GM19397 (cell line): ENCODE measurements around the gene RPGRIP1L.

Experiments
- ATAC-seq: cut with Tn5 transposase; IDR thresholded peaks from one replicate; pipeline ENCODE4 v1.9.1; 2021; ENCODE audit warnings: mild to moderate bottlenecking, moderate library complexity; ENCODE audit not compliant: unreplicated experiment

Gene RPGRIP1L

GRCh38 chr16:53608094-53608493, 95.6 kb downstream of the RPGRIP1L start:
- ATAC-seq, result no peak

GRCh38 chr16:53605831-53606400, 97.7 kb downstream of the RPGRIP1L start:
- ATAC-seq, result no peak

GRCh38 chr16:53605356-53605755, 98.3 kb downstream of the RPGRIP1L start:
- ATAC-seq, result no peak

- ATAC-seq, result no peak
Measured at GRCh38 chr16:53601961-53602360, 101.7 kb downstream of the RPGRIP1L start.

- no peak for ATAC-seq
Measured at GRCh38 chr16:53600616-53601015, 103.0 kb downstream of the RPGRIP1L start.

GRCh38 chr16:53600126-53600525, 103.5 kb downstream of the RPGRIP1L start:
- ATAC-seq, result no peak

GRCh38 chr16:53599548-53599947, 104.1 kb downstream of the RPGRIP1L start:
- no peak for ATAC-seq

- ATAC-seq, result no peak
Measured at GRCh38 chr16:53598511-53599275, 105.0 kb downstream of the RPGRIP1L start.

GRCh38 chr16:53597776-53598175, 105.9 kb downstream of the RPGRIP1L start:
- no peak for ATAC-seq

- ATAC-seq, result no peak
Measured at GRCh38 chr16:53588081-53588648, 115.5 kb downstream of the RPGRIP1L start.

GRCh38 chr16:53583401-53583800, 120.3 kb downstream of the RPGRIP1L start:
- no peak for ATAC-seq

- ATAC-seq, result no peak
Measured at GRCh38 chr16:53581784-53582183, 121.9 kb downstream of the RPGRIP1L start.

- ATAC-seq, result no peak
Measured at GRCh38 chr16:53580038-53580802, 123.4 kb downstream of the RPGRIP1L start.

GRCh38 chr16:53576904-53577303, 126.8 kb downstream of the RPGRIP1L start:
- ATAC-seq, result no peak

GRCh38 chr16:53576210-53576609, 127.4 kb downstream of the RPGRIP1L start:
- no peak for ATAC-seq

- ATAC-seq, result no peak
Measured at GRCh38 chr16:53571763-53572162, 131.9 kb downstream of the RPGRIP1L start.

GRCh38 chr16:53566552-53567245, 137.0 kb downstream of the RPGRIP1L start:
- no peak for ATAC-seq

GRCh38 chr16:53565296-53565863, 138.3 kb downstream of the RPGRIP1L start:
- ATAC-seq, result no peak

- no peak for ATAC-seq
Measured at GRCh38 chr16:53563426-53563825, 140.2 kb downstream of the RPGRIP1L start.

GRCh38 chr16:53561101-53561888, 142.4 kb downstream of the RPGRIP1L start:
- no peak for ATAC-seq
